Transverse colon (tissue), 4 donors: ENCODE results near the gene CLDN19. TPM values are rescaled to one million over a fixed set of nuclear protein-coding genes. Genes with fewer than 3 reads are reported as not detected.
A peak's percentile ranks its signal among the peaks of the same experiment; 100 is the strongest.

Experiments
- DNase-seq: peaks from one replicate; pipeline ENCODE4 v3.0.0-alpha.2; 2019
- H3K27ac ChIP-seq, 4 donors: fragments of 200-600 bp; sonication (generic); 2 replicates each; pipeline ENCODE4 v1.5.1; 2016 to 2018; ENCODE audit warnings: inconsistent platforms in 4 of 4
- H3K27me3 ChIP-seq: fragments of 200-600 bp; sonication (generic); 2 replicates; pipeline ENCODE4 v1.5.1; 2017; ENCODE audit warnings: inconsistent platforms
- H3K36me3 ChIP-seq, 4 donors: fragments of 200-600 bp; sonication (generic); 2 replicates each; pipeline ENCODE4 v1.5.1; 2017 to 2019; ENCODE audit warnings: inconsistent platforms in 4 of 4
- H3K4me1 ChIP-seq, 4 donors: fragments of 200-600 bp; sonication (generic); 2 replicates each; pipeline ENCODE4 v1.5.1; 2017 to 2020; ENCODE audit warnings: inconsistent platforms in 4 of 4
- H3K4me3 ChIP-seq, 4 donors: fragments of 200-600 bp; sonication (generic); 1 replicate in 1 of 4; 2 replicates in 3 of 4; pipeline versions ENCODE4 v1.5.1 to v1.6.1; 2017 to 2019; ENCODE audit warnings: inconsistent platforms in 4 of 4
- H3K9me3 ChIP-seq, 2 donors: fragments of 200-600 bp; sonication (generic); 2 replicates each; pipeline ENCODE4 v1.5.1; 2017 to 2019; ENCODE audit warnings: inconsistent platforms in 2 of 2
- CTCF ChIP-seq, 5 experiments: fragments of 200-600 bp in 3 of 5; fragments of 450-650 bp in 2 of 5; sonication (generic) in 3 of 5; IDR thresholded peaks; 1 replicate in 2 of 5; 2 replicates in 3 of 5; pipeline ENCODE4 v1.5.1; 2016 to 2017; ENCODE audit warnings: antibody characterized with exemption in 5 of 5, inconsistent platforms in 3 of 5, mild to moderate bottlenecking in 2 of 5, moderate library complexity in 1 of 5
- EP300 ChIP-seq: sonication (generic); formaldehyde crosslinking; IDR thresholded peaks from one replicate; pipeline ENCODE4 v1.6.1; 2017; ENCODE audit warnings: antibody characterized with exemption, low read depth
- POLR2A ChIP-seq: fragments of 450-650 bp; IDR thresholded peaks from one replicate; pipeline ENCODE4 v1.6.1; 2016; ENCODE audit warnings: antibody characterized with exemption, mild to moderate bottlenecking, moderate library complexity
- POLR2AphosphoS5 ChIP-seq, 3 donors: sonication (generic); formaldehyde crosslinking; IDR thresholded peaks; one replicate each; pipeline ENCODE4 v1.6.1; 2016; ENCODE audit warnings: antibody characterized with exemption in 3 of 3
- WGBS, 2 donors: methylation state at CpG; one replicate each; pipeline ENCODE4 v1.1.5; 2018; ENCODE audit warnings: low coverage in 1 of 2; 5-methylcytosine and 5-hydroxymethylcytosine counted together
- in situ Hi-C, 4 donors: fragments of 200-750 bp; cut with MboI; loops; one replicate each; pipeline versions ENCODE4 v1.15.0 to v1.15.1; 2017; ENCODE audit warnings: low sequenced_read_pairs in 3 of 4, low pct_ligation_motif_present in 1 of 4, low pct_unique_long_range_greater_than_20kb in 1 of 4
- intact Hi-C: fragments of 100-400 bp; cut with DNase I; formaldehyde crosslinking; loops from one replicate; pipeline ENCODE4 v1.15.1; 2023; ENCODE audit warnings: low total_unique reads
- total RNA-seq, 4 donors: library from RNA; depleted of rRNA; stranded (reverse); fragments of >200 nt; gene quantifications; one replicate each; pipeline ENCODE4 v1.1.0, GENCODE V29; 2016

The CLDN19 gene
- total RNA-seq, 4 donors from 2014 or later, result 0.27 TPM; not detected in 3

- TF ChIP-seq EP300 (no peak), POLR2A (no peak), POLR2AphosphoS5 (IDR thresholded peaks at IDR 0.05) (no peak), CTCF (IDR thresholded peaks at IDR 0.05) (no peak)
- in situ Hi-C loops, result loop anchor here in 2 of 4 donors (25.0 kb wide), 2 partner anchors 396 to 596 kb away; partner anchors contain the start of gene FOXJ3 (in 1 of the 2)
Measured at GRCh38 chr1:42733415-42734200, 6.4 kb downstream of the CLDN19 start.

GRCh38 chr1:42732126-42732680 lies 7.8 kb downstream of the CLDN19 start:
- Histone ChIP-seq H3K27ac (peak overlapping the region in 2 of 4 donors; percentile 40 to 41), H3K27me3 (no peaks in the 10 kb centered on the region), H3K9me3 (no peaks in the 10 kb centered on the region), H3K4me3 (no peak overlapping the region), H3K36me3 (no peaks in the 10 kb centered on the region), H3K4me1 (peaks cover 0 to 31% (median 13%) of the 10 kb centered on the region in 4 donors)
- no peak for TF ChIP-seq POLR2AphosphoS5 (IDR thresholded peaks at IDR 0.05)
- intact Hi-C loops, result no loop called here
- in situ Hi-C loops, result loop anchor here in 2 of 4 donors (25.0 kb wide), 2 partner anchors 395 to 595 kb away; partner anchors contain the start of gene FOXJ3 (in 1 of the 2)
- DNase-seq, result no peak
- 88 to 97% methylated on average over 5 to 10 of the region's 10 CpGs for WGBS, 2 donors

More at GRCh38 chr1:42733415-42734200, 6.4 kb downstream of the CLDN19 start:
- H3K4me3 ChIP-seq, result no peak overlapping the region
- H3K36me3 ChIP-seq, result no peaks in the 10 kb centered on the region
- no peak overlapping the region for H3K27ac ChIP-seq
- no peaks in the 10 kb centered on the region for H3K9me3 ChIP-seq
- intact Hi-C loops, result no loop called here
- H3K4me1 ChIP-seq, result peaks cover 0 to 32% (median 13%) of the 10 kb centered on the region in 4 donors
- no peaks in the 10 kb centered on the region for H3K27me3 ChIP-seq
- 90% methylated on average over 6 to 12 of the region's 12 CpGs for WGBS, 2 donors
- DNase-seq, result no peak

GRCh38 chr1:42731585-42731984 lies 8.5 kb downstream of the CLDN19 start:
- Histone ChIP-seq H3K27ac (peak overlapping the region in 2 of 4 donors; percentile 40 to 41), H3K27me3 (no peaks in the 10 kb centered on the region), H3K4me3 (no peak overlapping the region), H3K4me1 (peaks cover 0 to 25% (median 11%) of the 10 kb centered on the region in 4 donors), H3K9me3 (no peaks in the 10 kb centered on the region), H3K36me3 (no peaks in the 10 kb centered on the region)
- in situ Hi-C loops, result loop anchor here in 2 of 4 donors (25.0 kb wide), 2 partner anchors 394 to 594 kb away; partner anchors contain the start of gene FOXJ3 (in 1 of the 2)
- DNase-seq, result no peak
- 37 to 57% methylated on average over 1 to 3 of the region's 3 CpGs for WGBS, 2 donors
- intact Hi-C loops, result no loop called here
- TF ChIP-seq POLR2AphosphoS5 (IDR thresholded peaks at IDR 0.05), result no peak
- TF ChIP-seq POLR2A, result no peak
- TF ChIP-seq EP300, result no peak
- TF ChIP-seq CTCF (IDR thresholded peaks at IDR 0.05), result no peak

- Histone ChIP-seq H3K27me3 (no peaks in the 10 kb centered on the region), H3K36me3 (no peaks in the 10 kb centered on the region), H3K9me3 (no peaks in the 10 kb centered on the region), H3K27ac (peak overlapping the region in 1 of 4 donors; percentile 40), H3K4me3 (no peak overlapping the region), H3K4me1 (peaks cover 0 to 19% (median 9%) of the 10 kb centered on the region in 4 donors)
- in situ Hi-C loops (loop anchor here in 2 of 4 donors (25.0 kb wide), 2 partner anchors 394 to 594 kb away; partner anchors contain the start of gene FOXJ3 (in 1 of the 2)), intact Hi-C loops (no loop called here)
- peak; percentile 55 for DNase-seq
- 50 to 63% methylated on average over 1 to 4 of the region's 4 CpGs for WGBS, 2 donors
- peak in 2 of 5 experiments; percentile 10 to 22 for TF ChIP-seq CTCF (IDR thresholded peaks at IDR 0.05)
- TF ChIP-seq EP300, result no peak
Measured at GRCh38 chr1:42730988-42731387, 9.0 kb downstream of the CLDN19 start.
